GM19324 (cell line): ENCODE results near the gene PRKN.

Source experiments
- ATAC-seq: cut with Tn5 transposase; IDR thresholded peaks from one replicate; pipeline ENCODE4 v1.9.1; 2021; ENCODE audit warnings: mild to moderate bottlenecking, moderate library complexity; ENCODE audit not compliant: unreplicated experiment, low FRiP score

The PRKN gene

GRCh38 chr6:162029873-162030576, 697.5 kb downstream of the PRKN start:
- ATAC-seq = no peak

- no peak for ATAC-seq
Measured at GRCh38 chr6:162026843-162027242, 700.7 kb downstream of the PRKN start.

- no peak for ATAC-seq
Measured at GRCh38 chr6:162026031-162026430, 701.5 kb downstream of the PRKN start.

GRCh38 chr6:162019349-162019748, 708.2 kb downstream of the PRKN start:
- no peak for ATAC-seq

- ATAC-seq = no peak
Measured at GRCh38 chr6:162017536-162017935, 710.0 kb downstream of the PRKN start.

- no peak for ATAC-seq
Measured at GRCh38 chr6:162014069-162014811, 713.3 kb downstream of the PRKN start.

GRCh38 chr6:162005372-162005771, 722.2 kb downstream of the PRKN start:
- ATAC-seq = no peak

GRCh38 chr6:161996783-161997182, 730.8 kb downstream of the PRKN start:
- ATAC-seq = no peak

GRCh38 chr6:161985876-161986423, 741.6 kb downstream of the PRKN start:
- no peak for ATAC-seq

GRCh38 chr6:161984713-161985112, 742.9 kb downstream of the PRKN start:
- no peak for ATAC-seq

GRCh38 chr6:161976553-161976952, 751.0 kb downstream of the PRKN start:
- ATAC-seq = no peak

GRCh38 chr6:161973064-161973463, 754.5 kb downstream of the PRKN start:
- ATAC-seq = no peak

- ATAC-seq = no peak
Measured at GRCh38 chr6:161971043-161971442, 756.5 kb downstream of the PRKN start.

GRCh38 chr6:161963634-161964234, 763.8 kb downstream of the PRKN start:
- no peak for ATAC-seq

- no peak for ATAC-seq
Measured at GRCh38 chr6:161963181-161963580, 764.4 kb downstream of the PRKN start.

- no peak for ATAC-seq
Measured at GRCh38 chr6:161961796-161962195, 765.8 kb downstream of the PRKN start.

GRCh38 chr6:161961046-161961445, 766.5 kb downstream of the PRKN start:
- ATAC-seq = no peak

GRCh38 chr6:161959072-161959471, 768.5 kb downstream of the PRKN start:
- no peak for ATAC-seq

GRCh38 chr6:161956082-161956481, 771.5 kb downstream of the PRKN start:
- no peak for ATAC-seq

GRCh38 chr6:161954699-161955276, 772.8 kb downstream of the PRKN start:
- ATAC-seq = no peak

GRCh38 chr6:161954077-161954476, 773.5 kb downstream of the PRKN start:
- no peak for ATAC-seq
